Right ventricle myocardium superior (tissue), 1 donor: ENCODE measurements around the gene CACNA1C. TPM values are rescaled to one million over a fixed set of nuclear protein-coding genes. Genes with fewer than 3 reads are reported as not detected.
A peak's percentile ranks its signal among the peaks of the same experiment; 100 is the strongest.
"Not testable (repeated sequence)": the region's sequence is repeated elsewhere in the genome, so short reads cannot be mapped to it uniquely, and the experiment has no call there.

Experiments used
- ATAC-seq: fragments of 200-7000 bp; cut with Tn5 transposase; one replicate; pipeline ENCODE4 v1.9.1; 2020; ENCODE audit warnings: mild to moderate bottlenecking; ENCODE audit not compliant: poor library complexity
- DNase-seq: peaks from one replicate; pipeline ENCODE4 v3.0.0-alpha.2; 2020
- intact Hi-C: fragments of 100-400 bp; cut with DNase I; formaldehyde crosslinking; loops from one replicate; pipeline ENCODE4 v1.11.2; 2022
- total RNA-seq: library from RNA; stranded (reverse); fragmentation: NEBNext Ultra II Directional; extraction: Animal tissue kit (Norgen Biotek cat#: 25700); gene quantifications from one replicate; pipeline ENCODE4 v1.2.1, GENCODE V29; 2021
- donor health status: DM: no; HTN: yes; CAD: no; lungs with severe emphysema.

CACNA1C gene
- total RNA-seq, 1 donor from 2014 or later: 151 TPM

DNA sequence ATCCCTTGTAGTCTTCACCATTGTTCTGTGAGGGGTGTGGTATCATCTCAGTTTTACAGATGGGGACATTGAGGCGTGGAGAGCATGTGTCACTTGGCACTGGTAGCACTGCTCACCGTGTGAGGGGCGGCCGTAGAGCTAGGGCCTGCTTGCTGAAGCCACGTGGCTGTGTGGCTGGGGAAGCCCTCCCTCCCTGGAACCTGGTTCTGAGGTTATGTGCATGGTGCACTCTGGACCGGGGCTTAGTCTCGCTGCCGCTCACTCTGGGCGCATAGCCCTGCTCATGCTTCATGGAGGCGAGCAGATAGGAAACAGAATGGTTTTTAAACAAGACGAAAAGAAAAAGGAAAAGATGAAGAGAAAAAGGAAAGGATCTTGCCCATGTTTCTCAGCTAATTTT, 46.1 kb downstream of the CACNA1C start:
- DNase-seq: no peak
- intact Hi-C loops: no loop called here
- peak; percentile 47 for ATAC-seq

DNA sequence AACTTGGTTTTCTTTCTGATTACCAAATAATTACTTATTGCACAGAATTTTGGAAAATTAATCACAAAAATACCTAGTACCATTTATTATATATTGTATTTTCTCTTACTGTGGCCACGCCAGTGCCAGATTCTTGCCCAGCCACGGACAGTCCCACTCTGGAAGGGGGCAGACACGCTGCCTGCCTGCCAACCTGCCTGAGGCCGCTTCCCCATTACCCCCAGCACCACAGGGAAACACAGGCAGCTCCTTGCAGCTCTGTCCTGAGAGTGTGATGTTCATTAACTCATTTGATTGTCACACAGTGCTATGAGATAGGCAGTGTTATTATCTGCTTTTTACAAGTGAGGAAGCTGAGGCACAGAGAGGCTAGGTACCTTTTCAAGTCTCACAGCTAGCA, 46.8 kb downstream of the CACNA1C start:
- DNase-seq (no peak), ATAC-seq (no peak)
- intact Hi-C loops: no loop called here

DNA sequence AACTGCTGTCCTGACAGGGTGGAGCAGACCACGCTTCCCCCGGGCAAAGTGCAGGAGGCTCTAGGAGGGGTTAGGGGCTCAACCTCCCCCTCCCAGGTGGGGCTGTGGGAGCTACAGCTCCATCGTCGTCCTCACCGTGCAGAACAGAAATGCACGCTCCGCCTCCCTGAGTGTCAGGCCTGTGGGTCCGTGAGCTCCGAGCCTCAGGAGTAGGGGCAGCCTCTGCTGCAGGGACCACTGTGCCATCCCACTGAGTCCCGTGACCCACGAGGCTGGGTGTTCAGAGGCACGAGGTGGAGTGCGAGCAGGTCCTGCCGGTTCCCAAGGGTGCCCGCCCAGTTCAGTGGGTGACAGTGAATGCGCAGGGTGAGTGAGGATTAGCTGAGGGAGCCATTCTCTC, 48.6 kb downstream of the CACNA1C start:
- DNase-seq (no peak), ATAC-seq (peak; percentile 19)
- intact Hi-C loops: no loop called here

DNA sequence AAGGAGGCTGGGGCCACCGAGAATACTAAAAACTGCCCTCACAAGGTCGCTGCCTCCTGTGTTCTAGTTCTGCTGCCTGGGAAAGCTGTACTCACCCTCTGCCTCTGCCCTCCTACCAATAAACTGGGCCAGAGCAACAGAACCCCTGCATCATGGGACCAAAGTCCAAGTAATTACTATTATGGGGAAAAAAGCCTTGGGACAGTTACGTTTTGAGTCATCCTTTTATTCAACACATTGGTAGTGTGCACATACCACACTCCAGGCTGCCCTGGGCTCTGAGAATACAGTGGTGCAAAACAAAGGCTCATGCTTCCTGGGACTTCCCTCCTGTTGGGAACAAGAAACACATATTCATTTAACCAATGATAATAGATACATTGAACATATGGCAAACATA, 49.0 kb downstream of the CACNA1C start:
- ATAC-seq (no peak), DNase-seq (no peak)
- intact Hi-C loops: no loop called here

DNA sequence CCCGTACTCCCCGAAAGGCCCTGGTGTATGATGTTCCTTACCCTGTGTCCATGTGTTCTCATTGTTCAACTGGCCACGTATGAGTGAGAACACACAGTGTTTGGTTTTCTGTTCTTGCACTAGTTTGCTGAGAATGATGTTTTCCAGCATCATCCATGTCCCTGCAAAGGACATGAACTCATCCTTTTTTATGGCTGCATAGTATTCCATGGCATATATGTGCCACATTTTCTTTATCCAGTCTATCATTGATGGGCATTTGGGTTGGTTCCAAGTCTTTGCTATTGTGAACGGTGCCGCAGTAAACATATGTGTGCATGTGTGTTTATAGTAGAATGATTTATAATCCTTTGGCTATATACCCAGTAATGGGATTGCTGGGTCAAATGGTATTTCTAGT, 49.9 kb downstream of the CACNA1C start:
- intact Hi-C loops, DNase-seq, ATAC-seq: not testable (repeated sequence)

DNA sequence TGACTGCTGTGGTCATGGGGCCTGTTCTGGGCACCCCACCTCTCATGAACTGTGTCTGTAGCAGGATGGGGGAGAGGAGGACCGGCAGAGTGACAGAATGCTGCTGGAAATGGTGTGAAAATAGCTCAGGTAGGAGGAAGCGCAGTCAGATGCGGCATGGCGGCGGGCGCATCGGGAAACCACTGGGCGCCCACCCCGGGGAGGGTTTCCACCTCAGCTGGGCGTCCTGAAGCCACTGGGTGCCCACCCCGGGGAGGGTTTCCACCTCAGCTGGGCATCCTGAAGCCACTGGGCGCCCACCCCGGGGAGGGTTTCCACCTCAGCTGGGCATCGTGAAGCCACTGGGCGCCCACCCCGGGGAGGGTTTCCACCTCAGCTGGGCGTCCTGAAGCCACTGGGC, 52.6 kb downstream of the CACNA1C start:
- intact Hi-C loops, DNase-seq, ATAC-seq: not testable (repeated sequence)

DNA sequence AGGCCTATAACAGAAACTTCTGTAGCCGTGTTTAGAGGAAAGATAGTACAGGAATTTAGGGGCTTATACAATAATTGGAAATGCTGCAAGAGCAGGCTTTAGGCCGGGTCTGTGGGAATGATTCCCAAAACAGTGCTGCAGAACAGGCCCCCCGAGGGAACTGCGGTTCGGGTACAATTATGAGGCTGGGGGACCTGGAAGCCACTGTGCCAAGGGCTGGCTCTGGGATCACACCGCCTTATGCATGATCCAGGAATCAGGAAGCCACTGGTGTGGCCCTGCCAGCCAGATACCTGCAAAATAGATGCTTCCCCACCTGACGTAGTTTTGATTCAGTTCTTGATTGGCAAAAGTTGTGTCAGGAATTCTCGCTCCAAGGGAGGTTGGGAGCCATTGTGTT, 55.4 kb downstream of the CACNA1C start:
- intact Hi-C loops: no loop called here
- DNase-seq (no peak), ATAC-seq (no peak)

DNA sequence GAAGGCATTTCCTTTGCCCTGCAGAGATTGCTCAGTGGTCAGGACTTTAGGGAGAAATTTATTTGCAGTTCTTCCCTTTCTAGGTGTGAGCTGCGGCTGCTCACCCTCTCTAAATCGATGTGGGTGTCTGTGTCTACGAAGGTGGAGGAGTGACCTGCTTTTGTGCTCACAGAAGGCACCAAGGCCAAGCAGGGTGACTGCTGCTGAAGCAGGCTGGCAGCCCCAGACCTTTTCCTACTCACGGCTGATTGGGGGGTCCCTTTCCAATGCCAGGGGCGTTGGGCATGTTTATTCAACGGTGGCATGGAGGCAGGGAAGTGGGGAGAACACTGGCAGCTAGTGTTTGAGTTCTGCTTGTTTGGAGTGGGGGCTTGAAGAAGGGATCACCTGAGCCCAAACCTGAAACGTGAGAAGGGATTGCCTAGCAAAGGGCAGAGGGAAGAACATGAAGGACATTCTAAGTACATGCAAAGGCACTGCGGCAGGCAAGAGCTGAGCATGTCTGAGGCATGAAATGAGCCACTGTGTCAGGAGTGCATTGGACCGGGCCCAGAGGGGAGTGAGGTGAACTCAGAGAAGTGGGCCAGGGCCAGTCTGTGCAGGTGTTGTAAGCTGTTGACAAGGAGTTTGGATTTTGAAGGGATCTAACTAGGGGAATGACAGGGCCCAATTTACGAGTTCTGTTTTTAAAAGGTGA, 56.3 kb downstream of the CACNA1C start:
- ATAC-seq: no peak
- no peak for DNase-seq
- intact Hi-C loops: no loop called here

DNA sequence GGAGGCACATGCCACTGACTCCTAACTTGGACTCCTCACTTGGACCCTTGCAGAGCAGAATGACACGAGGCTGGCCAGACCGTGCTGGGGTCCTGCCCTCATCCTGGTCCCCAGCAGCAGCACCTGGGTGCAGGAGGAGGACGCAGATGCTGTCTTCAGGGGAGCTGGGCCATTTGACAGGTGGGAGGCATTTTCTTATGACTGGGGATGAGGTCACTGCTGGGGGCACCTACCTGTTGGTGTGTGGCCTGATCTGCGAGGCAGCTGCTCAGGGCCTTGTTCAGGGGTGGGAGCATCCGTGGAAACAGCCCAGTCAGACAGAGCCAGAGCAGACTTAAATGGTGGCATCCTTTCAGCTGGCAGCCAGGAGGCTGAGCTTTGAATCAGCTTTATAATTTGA, 57.3 kb downstream of the CACNA1C start:
- intact Hi-C loops: loop anchor here (5.0 kb wide), 1 partner anchor 33 kb away; no protein-coding TSS in a partner anchor
- DNase-seq: no peak
- no peak for ATAC-seq

DNA sequence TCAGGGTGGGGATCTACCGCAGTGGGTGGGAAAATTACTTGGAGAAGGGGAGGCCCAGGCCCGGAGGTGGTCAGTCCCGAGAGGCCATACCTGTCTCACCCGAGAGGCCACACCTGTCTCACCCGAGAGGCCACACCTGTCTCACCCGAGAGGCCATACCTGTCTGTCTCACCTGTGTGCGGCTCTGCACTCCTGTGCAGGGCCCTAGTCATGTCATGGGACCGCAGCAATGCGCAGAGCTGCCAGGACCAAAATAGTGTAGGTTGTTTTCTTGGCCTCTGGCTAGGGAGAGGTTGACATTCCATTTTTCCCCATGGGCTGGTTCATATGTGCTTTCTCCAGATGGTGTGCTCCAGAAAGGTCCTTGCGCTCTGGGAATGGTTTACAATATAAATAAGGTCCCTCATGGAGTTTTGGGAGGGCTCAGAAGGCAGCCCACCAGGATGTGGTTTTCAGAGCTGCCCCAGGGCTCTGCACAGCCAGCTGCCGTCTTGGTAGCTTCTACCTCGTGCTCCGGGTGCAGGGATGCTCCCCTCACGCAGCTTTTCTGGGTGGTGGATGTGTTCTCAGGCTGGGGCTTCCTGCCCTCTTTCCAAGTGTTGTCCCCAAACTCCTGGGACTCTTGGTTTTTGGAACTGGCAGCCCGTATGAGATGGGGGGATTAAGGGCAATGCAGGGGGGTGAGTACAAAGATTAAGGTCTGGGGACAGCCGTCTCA, 58.2 kb downstream of the CACNA1C start:
- ATAC-seq (peak; percentile 37), DNase-seq (no peak)
- intact Hi-C loops: loop anchor here (5.0 kb wide), 1 partner anchor 34 kb away; no protein-coding TSS in a partner anchor

DNA sequence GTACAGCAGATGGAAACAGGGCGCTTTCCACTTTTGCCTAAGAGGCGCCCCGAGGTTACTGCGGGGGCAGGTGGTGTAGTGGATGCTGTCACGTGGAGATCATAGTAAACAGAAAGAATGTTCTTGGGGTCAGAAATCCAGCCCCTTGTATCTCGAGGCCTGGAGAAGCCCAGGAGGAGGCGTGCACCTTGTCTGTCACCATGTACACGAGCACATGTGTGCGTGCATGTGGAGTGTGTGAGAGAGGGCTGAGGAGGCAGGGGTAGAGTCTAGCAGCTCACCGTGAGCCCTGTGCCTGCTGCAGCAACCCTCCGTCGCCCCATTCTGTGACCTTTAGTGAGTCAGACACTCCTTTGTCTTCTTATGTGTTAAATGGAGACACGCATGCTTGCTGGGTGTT, 59.0 kb downstream of the CACNA1C start:
- intact Hi-C loops: loop anchor here (5.0 kb wide), 1 partner anchor 35 kb away; no protein-coding TSS in a partner anchor
- no peak for DNase-seq
- ATAC-seq: no peak

DNA sequence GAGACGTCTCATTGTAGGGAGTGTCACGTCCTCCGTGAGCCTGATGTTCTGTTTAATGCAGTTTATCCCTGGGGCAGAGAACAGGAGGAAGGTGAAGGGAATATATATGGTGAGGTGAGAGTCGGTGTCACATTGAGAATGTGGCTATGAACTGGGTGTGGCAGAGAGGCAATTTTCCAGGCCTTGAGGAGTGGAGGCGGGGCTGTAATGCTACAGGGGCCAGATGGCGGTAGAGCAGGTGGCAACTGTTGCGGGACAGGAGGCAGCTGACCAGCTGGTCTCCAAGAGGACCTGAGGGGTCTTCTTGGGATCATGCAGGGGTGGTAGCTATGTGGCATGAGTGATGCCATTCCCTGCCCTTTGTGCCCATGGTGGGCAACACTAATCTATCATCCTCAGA, 59.6 kb downstream of the CACNA1C start:
- intact Hi-C loops: loop anchor here (5.0 kb wide), 1 partner anchor 35 kb away; no protein-coding TSS in a partner anchor
- DNase-seq (no peak), ATAC-seq (no peak)

DNA sequence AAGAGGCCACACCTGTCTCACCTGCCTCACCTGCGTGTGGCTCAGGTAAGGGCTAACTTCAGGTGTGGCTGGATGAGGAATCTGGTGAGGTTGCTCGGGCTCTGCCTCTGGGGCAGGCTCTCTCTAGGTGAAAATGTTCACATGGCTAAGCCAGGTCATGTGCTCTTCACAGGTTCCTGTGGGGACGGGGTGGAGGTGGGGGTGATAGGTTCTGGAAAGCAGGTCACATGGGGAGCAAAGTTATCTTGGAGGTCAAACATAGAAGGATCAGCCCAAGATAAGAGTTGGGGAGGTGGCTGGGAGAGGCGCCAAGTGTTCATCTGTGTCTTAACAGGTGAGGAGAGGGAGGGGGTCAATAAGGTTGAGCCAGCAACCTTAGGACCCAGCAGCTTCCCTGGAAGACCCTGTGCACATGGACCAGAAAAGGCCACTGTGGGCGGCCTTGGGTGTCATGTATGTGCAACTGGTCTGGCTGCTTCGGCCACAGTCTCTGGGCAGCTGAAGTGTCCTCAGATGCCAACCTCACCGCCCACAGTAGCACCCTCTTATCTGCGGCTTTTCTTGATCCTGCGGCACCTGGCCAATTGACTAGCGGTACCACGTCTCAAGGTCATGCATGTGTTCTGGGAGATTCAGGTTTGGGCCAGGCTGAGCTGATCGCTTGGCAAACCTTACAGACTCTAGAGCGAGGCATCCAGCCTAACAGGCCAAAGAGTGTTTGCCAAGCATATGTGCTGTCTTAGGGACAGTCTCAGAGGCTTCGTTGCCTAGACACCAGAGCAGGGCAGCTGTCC, 60.5 kb downstream of the CACNA1C start:
- ATAC-seq: peak; percentile 79
- peak; percentile 84 for DNase-seq
- intact Hi-C loops: loop anchor here (5.0 kb wide), 1 partner anchor 36 kb away; no protein-coding TSS in a partner anchor

DNA sequence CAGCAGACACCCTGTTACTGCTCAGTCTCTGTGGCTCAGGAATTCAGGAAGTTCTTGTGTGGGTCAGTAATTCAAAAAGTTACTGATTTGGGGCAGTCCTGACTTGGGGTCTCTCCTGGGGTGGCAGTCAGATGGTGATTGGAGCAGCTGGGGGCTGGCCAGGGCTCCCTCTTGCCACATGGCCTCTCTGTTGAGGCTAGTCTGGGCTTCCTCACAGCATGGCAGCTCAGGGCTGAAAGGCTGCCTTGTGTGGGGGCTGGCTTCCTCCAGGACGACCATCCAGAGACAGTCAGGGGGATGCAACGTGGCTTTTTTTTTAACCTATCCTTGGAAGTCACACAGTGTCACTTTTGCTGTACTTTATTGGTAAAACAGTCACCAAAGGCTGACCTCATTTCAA, 61.3 kb downstream of the CACNA1C start:
- ATAC-seq: no peak
- intact Hi-C loops: loop anchor here (5.0 kb wide), 1 partner anchor 37 kb away; no protein-coding TSS in a partner anchor

DNA sequence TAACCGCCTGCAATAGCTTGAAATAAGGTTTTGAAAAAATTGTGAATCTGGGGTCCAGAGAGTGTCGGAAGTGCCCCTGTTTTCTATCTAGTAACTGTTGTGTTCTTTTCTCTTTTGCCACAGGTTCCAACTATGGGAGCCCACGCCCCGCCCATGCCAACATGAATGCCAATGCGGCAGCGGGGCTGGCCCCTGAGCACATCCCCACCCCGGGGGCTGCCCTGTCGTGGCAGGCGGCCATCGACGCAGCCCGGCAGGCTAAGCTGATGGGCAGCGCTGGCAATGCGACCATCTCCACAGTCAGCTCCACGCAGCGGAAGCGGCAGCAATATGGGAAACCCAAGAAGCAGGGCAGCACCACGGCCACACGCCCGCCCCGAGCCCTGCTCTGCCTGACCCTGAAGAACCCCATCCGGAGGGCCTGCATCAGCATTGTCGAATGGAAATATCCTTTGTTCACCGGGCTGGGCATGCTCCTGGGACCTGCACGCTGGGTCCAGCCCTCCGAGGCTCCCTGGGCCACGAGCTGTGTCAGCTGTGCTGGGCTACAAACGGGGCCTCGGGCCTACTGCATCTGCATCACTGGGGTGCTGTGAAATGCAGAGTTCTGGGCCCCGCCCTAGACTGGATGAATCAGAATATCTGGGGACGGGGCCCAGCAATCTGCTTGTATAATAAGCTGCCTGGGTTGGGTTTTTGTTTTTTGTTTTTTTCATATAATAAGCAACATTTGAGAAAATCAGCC, 62.5 kb downstream of the CACNA1C start:
- DNase-seq (no peak), ATAC-seq (no peak)
- intact Hi-C loops: no loop called here

More for the DNA sequence above, 61.3 kb downstream of the CACNA1C start:
- no peak for DNase-seq

DNA sequence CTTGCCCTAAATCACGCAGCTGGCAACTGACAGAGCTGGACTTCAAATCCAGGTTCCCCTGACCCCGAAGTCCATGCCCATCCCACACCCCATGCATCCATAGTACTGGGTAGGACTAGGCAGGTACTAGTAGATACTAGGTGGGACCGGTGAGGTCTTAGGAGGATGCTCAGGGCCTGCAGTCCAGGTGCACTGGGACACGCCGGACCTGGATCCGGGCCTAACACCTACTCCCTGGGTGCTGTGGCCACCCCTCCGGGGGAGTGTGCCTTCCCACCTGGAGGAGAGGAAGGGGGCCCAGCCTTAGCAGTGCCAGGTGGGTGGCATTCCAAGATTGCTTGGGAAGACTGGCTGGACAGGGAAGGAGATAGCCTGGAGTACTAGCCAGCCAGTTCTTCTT, 64.8 kb downstream of the CACNA1C start:
- DNase-seq: no peak
- ATAC-seq: no peak
- intact Hi-C loops: no loop called here

DNA sequence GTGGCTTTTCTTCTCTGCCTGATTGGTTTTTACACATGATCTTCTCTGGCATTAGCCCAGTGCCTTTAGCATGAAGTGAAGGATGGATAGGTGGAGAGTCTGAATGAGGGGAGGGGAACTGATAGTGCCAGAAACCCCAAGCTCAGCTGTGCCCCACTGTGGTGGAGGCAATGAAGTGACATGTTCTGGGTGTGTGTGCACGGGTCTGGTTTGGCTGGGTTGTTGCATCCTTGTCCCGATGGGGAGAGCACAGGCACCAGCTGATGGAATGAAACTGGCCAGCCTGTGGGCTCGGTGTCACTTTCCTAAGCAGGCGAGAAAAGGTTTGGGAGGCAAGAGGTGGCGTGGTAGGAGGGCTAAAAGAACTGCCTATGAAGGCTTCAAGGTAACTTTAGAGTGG, 65.3 kb downstream of the CACNA1C start:
- DNase-seq (no peak), ATAC-seq (peak; percentile 6)
- intact Hi-C loops: no loop called here

DNA sequence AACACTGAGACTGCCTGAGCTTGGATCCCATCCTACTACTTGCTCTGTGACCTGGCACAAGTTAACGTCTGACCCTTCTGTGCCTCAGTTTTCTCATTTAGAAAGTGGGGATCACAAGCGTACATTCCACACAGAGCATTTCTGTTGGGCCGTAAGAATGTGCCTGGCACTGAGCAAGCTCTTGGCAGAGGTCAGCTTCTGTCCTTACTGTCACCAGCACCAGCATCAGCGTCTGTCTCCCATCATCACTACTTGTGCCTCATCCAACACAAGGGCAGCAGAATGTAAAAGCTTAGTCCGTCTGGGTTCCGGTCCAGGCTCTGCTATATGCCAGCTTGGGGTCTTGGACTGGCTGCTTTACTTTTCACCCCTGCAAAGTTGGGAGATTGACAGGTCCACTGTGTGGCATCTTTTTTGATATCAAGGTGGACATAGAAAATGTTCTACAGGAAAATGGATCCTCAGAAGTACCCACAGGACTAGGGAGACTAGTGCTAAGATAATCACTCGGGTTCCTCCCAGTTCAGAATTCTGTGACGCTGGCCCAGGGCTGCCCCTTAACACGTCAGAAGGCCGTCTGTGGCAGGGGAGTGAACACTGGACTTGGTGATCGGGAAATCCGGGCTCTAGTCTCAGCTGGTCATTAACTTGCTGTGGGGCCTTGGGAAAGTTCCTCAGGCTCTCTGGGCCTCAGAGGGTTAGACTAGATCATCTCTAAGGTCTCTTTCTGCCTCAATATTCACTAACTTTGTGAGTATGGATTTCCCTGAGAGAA, 65.9 kb downstream of the CACNA1C start:
- DNase-seq (no peak), ATAC-seq (peak; percentile 61)
- intact Hi-C loops: no loop called here
